Caco-2 (cell line): ENCODE measurements around the gene SHROOM3. TPM values are rescaled to one million over a fixed set of nuclear protein-coding genes. Genes with fewer than 3 reads are reported as not detected.

ENCODE experiments used
- BruUV-seq: library from RNA; stranded (reverse); fragments of 400-500 nt; replicated peaks from 2 replicates; lab custom pipeline; 2021; lab: Mats Ljungman, UMichigan
- CTCF ChIA-PET: fragments of 300-600 bp; sonication (Branson Sonifier 250); formaldehyde crosslinking; loops from one replicate; lab custom pipeline; 2022; ENCODE audit warnings: antibody characterized with exemption; lab: Charles Lee
- POLR2A ChIA-PET: fragments of 300-600 bp; sonication (Branson Sonifier 250); formaldehyde crosslinking; loops from one replicate; lab custom pipeline; 2022; ENCODE audit warnings: antibody characterized with exemption; lab: Charles Lee
- DNase-seq, 2 experiments: peaks; one replicate each; pipeline versions ENCODE4 v3.0.0 to v3.0.0-alpha.2; 2020 to 2022
- H3K27me3 ChIP-seq: replicated peaks from 2 replicates; pipeline ENCODE4 v1.6.0; 2011; ENCODE audit warnings: low read length; ENCODE audit not compliant: control insufficient read depth, insufficient read depth
- H3K36me3 ChIP-seq: 2 replicates; pipeline ENCODE4 v1.5.1; 2011; ENCODE audit warnings: low read length; ENCODE audit not compliant: control insufficient read depth, insufficient read depth
- H3K4me1 ChIP-seq: fragments of 250-450 bp; sonication (Bioruptor Pico); 2 replicates; pipeline ENCODE4 v1.5.1; 2020; ENCODE audit warnings: mild to moderate bottlenecking
- H3K4me3 ChIP-seq: 2 replicates; pipeline ENCODE4 v1.5.1; 2011; ENCODE audit warnings: low read depth, mild to moderate bottlenecking, control low read depth, low read length
- H3K9me3 ChIP-seq: fragments of 250-450 bp; sonication (Bioruptor Pico); 2 replicates; pipeline ENCODE4 v1.5.1; 2020; ENCODE audit warnings: mild to moderate bottlenecking, moderate library complexity
- H3K27ac Mint-ChIP-seq: one replicate; pipeline ENCODE4 v1.8.0; 2022; ENCODE audit warnings: mixed read lengths; ENCODE audit not compliant: unreplicated experiment
- H3K27me3 Mint-ChIP-seq: one replicate; pipeline ENCODE4 v1.8.0; 2022; ENCODE audit warnings: mixed read lengths; ENCODE audit not compliant: insufficient read depth, unreplicated experiment
- H3K36me3 Mint-ChIP-seq: one replicate; pipeline ENCODE4 v1.8.0; 2022; ENCODE audit warnings: mild to moderate bottlenecking, mixed read lengths; ENCODE audit not compliant: insufficient read depth, unreplicated experiment
- H3K4me1 Mint-ChIP-seq: one replicate; pipeline ENCODE4 v1.8.0; 2022; ENCODE audit warnings: low read depth, mixed read lengths; ENCODE audit not compliant: unreplicated experiment
- H3K4me3 Mint-ChIP-seq: one replicate; pipeline ENCODE4 v1.8.0; 2022; ENCODE audit warnings: mild to moderate bottlenecking, moderate library complexity, mixed read lengths; ENCODE audit not compliant: unreplicated experiment
- H3K9me3 Mint-ChIP-seq: one replicate; pipeline ENCODE4 v1.8.0; 2022; ENCODE audit warnings: mixed read lengths; ENCODE audit not compliant: unreplicated experiment
- CTCF ChIP-seq, 2 experiments: fragments of 200-600 bp in 1 of 2; IDR thresholded peaks; 1 replicate in 1 of 2; 2 replicates in 1 of 2; pipeline versions ENCODE4 v1.5.1 to v1.8.0; 2011 to 2022; ENCODE audit warnings: antibody characterized with exemption in 1 of 2, control low read depth in 1 of 2, inconsistent platforms in 1 of 2, low read depth in 1 of 2, low read length in 1 of 2, mild to moderate bottlenecking in 1 of 2, moderate library complexity in 1 of 2; ENCODE audit not compliant: insufficient read depth in 1 of 2, severe bottlenecking in 1 of 2, unreplicated experiment in 1 of 2
- intact Hi-C: fragments of 100-400 bp; cut with micrococcal nuclease; formaldehyde crosslinking; loops from one replicate; pipeline ENCODE4 v1.10.0; 2022; ENCODE audit not compliant: unreplicated experiment
- total RNA-seq: library from RNA; stranded (reverse); gene quantifications from 2 replicates; pipeline ENCODE4 v1.2.3, GENCODE V29; 2022

SHROOM3 gene
- total RNA-seq, 1 experiment from 2014 or later = 16.3 TPM

GRCh38 chr4:76489686-76490161 is 54.7 kb downstream of the SHROOM3 start:
- intact Hi-C loops = no loop called here
- POLR2A ChIA-PET = no interaction called here

GRCh38 chr4:76492055-76492454 is 57.0 kb downstream of the SHROOM3 start:
- H3K4me3 Mint-ChIP-seq = no peak overlapping the region
- Histone ChIP-seq H3K4me1 (0 out of 2 replicates have a peak, but pooled peaks cover 3% of the 10 kb centered on the region), H3K9me3 (no peaks in the 10 kb centered on the region), H3K36me3 (no peaks in the 10 kb centered on the region), H3K4me3 (no peak overlapping the region), H3K27me3 (no peaks in the 10 kb centered on the region)
- no peak overlapping the region for H3K27ac Mint-ChIP-seq
- POLR2A ChIA-PET = no interaction called here
- peaks cover 4% of the 10 kb centered on the region for H3K36me3 Mint-ChIP-seq
- DNase-seq = no peak
- H3K27me3 Mint-ChIP-seq = no peaks in the 10 kb centered on the region
- peaks cover 9% of the 10 kb centered on the region for H3K4me1 Mint-ChIP-seq
- CTCF ChIA-PET = interaction anchor here (0.8 kb wide), 1 partner anchor 13 kb away, joined by 4 read pairs; no protein-coding TSS in a partner anchor
- no peak for TF ChIP-seq CTCF (IDR thresholded peaks at IDR 0.05; ENCODE audit: insufficient read depth in 1 of 2, low read depth in 1 of 2, low read length in 1 of 2, severe bottlenecking in 1 of 2, unreplicated experiment in 1 of 2)
- intact Hi-C loops = no loop called here
- BruUV-seq = no TSS peak
- H3K9me3 Mint-ChIP-seq = peaks cover 14% of the 10 kb centered on the region

More at GRCh38 chr4:76489686-76490161, 54.7 kb downstream of the SHROOM3 start:
- Mint-ChIP-seq H3K27me3 (no peaks in the 10 kb centered on the region), H3K9me3 (peaks cover 14% of the 10 kb centered on the region), H3K4me1 (peaks cover 9% of the 10 kb centered on the region), H3K27ac (no peak overlapping the region), H3K36me3 (peaks cover 4% of the 10 kb centered on the region), H3K4me3 (no peak overlapping the region)
- BruUV-seq = no TSS peak
- no peak overlapping the region for H3K4me3 ChIP-seq
- H3K4me1 ChIP-seq = no peaks in the 10 kb centered on the region
- no peaks in the 10 kb centered on the region for H3K36me3 ChIP-seq
- no peak for DNase-seq
- TF ChIP-seq CTCF (IDR thresholded peaks at IDR 0.05; ENCODE audit: insufficient read depth in 1 of 2, low read depth in 1 of 2, low read length in 1 of 2, severe bottlenecking in 1 of 2, unreplicated experiment in 1 of 2) = no peak
- CTCF ChIA-PET = no interaction called here
- H3K9me3 ChIP-seq = no peaks in the 10 kb centered on the region
- H3K27me3 ChIP-seq = no peaks in the 10 kb centered on the region

GRCh38 chr4:76494243-76494642 is 59.2 kb downstream of the SHROOM3 start:
- POLR2A ChIA-PET = no interaction called here
- Mint-ChIP-seq H3K36me3 (peaks cover 4% of the 10 kb centered on the region), H3K9me3 (peaks cover 10% of the 10 kb centered on the region), H3K27ac (no peak overlapping the region), H3K4me1 (peaks cover 15% of the 10 kb centered on the region), H3K27me3 (no peaks in the 10 kb centered on the region), H3K4me3 (no peak overlapping the region)
- no peak for TF ChIP-seq CTCF (IDR thresholded peaks at IDR 0.05; ENCODE audit: insufficient read depth in 1 of 2, low read depth in 1 of 2, low read length in 1 of 2, severe bottlenecking in 1 of 2, unreplicated experiment in 1 of 2)
- H3K27me3 ChIP-seq = no peaks in the 10 kb centered on the region
- H3K4me1 ChIP-seq = peaks cover 19% of the 10 kb centered on the region
- no peak overlapping the region for H3K4me3 ChIP-seq
- intact Hi-C loops = no loop called here
- CTCF ChIA-PET = no interaction called here
- no TSS peak for BruUV-seq
- DNase-seq = no peak
- H3K9me3 ChIP-seq = no peaks in the 10 kb centered on the region
- no peaks in the 10 kb centered on the region for H3K36me3 ChIP-seq
